H9 (cell line): ENCODE results near the gene C3orf22. TPM values are rescaled to one million over a fixed set of nuclear protein-coding genes. Genes with fewer than 3 reads are reported as not detected.

Source experiments
- DNase-seq: peaks from one replicate; pipeline ENCODE4 v3.0.0-alpha.2; 2017
- H2AFZ ChIP-seq: one replicate; pipeline ENCODE4 v1.6.1; 2013; ENCODE audit warnings: mild to moderate bottlenecking, low read length, control low read depth, moderate library complexity
- H2AK5ac ChIP-seq: 2 replicates; pipeline ENCODE4 v1.6.1; 2013; ENCODE audit warnings: low read length, control low read depth, mixed read lengths; ENCODE audit not compliant: insufficient read length
- H2BK120ac ChIP-seq: one replicate; pipeline ENCODE4 v1.6.1; 2013; ENCODE audit warnings: low read depth, mild to moderate bottlenecking, low read length, control low read depth, inconsistent platforms; ENCODE audit not compliant: poor library complexity, severe bottlenecking
- H2BK12ac ChIP-seq: 2 replicates; pipeline ENCODE4 v1.6.1; 2013; ENCODE audit warnings: low read length, control low read depth, mixed read lengths, low read depth; ENCODE audit not compliant: insufficient read length
- H2BK15ac ChIP-seq: 2 replicates; pipeline ENCODE4 v1.6.1; 2013; ENCODE audit warnings: low read depth, low read length, control low read depth
- H2BK20ac ChIP-seq: one replicate; pipeline ENCODE4 v1.6.1; 2013; ENCODE audit warnings: low read depth, mild to moderate bottlenecking, low read length, control low read depth, inconsistent platforms; ENCODE audit not compliant: poor library complexity, severe bottlenecking
- H2BK5ac ChIP-seq: 2 replicates; pipeline ENCODE4 v1.6.1; 2013; ENCODE audit warnings: low read length, control low read depth, mixed read lengths; ENCODE audit not compliant: insufficient read length
- H3K14ac ChIP-seq: 2 replicates; pipeline ENCODE4 v1.6.1; 2013; ENCODE audit warnings: low read length, control low read depth; ENCODE audit not compliant: insufficient read depth
- H3K18ac ChIP-seq: 2 replicates; pipeline ENCODE4 v1.6.1; 2013; ENCODE audit warnings: low read depth, mild to moderate bottlenecking, mixed read lengths, low read length, control low read depth; ENCODE audit not compliant: insufficient read length
- H3K23ac ChIP-seq: 2 replicates; pipeline ENCODE4 v1.6.1; 2013; ENCODE audit warnings: low read length, control low read depth, mixed read lengths, low read depth; ENCODE audit not compliant: insufficient read length
- H3K23me2 ChIP-seq: 2 replicates; pipeline ENCODE4 v1.6.1; 2013; ENCODE audit warnings: low read depth, mild to moderate bottlenecking, mixed read lengths, low read length, control low read depth; ENCODE audit not compliant: insufficient read length, poor library complexity, severe bottlenecking
- H3K27ac ChIP-seq: 2 replicates; pipeline ENCODE4 v1.5.1; 2013; ENCODE audit warnings: low read length, control low read depth, mixed read lengths, low read depth; ENCODE audit not compliant: insufficient read length
- H3K27me3 ChIP-seq: 2 replicates; pipeline ENCODE4 v1.6.1; 2013; ENCODE audit warnings: low read length, control low read depth, inconsistent platforms; ENCODE audit not compliant: insufficient read depth
- H3K4ac ChIP-seq: 2 replicates; pipeline ENCODE4 v1.6.1; 2013; ENCODE audit warnings: low read depth, mild to moderate bottlenecking, control low read depth, inconsistent platforms, low read length, moderate library complexity
- H3K4me1 ChIP-seq: 2 replicates; pipeline ENCODE4 v1.6.1; 2013; ENCODE audit warnings: low read length, control low read depth, inconsistent platforms; ENCODE audit not compliant: insufficient read depth
- H3K4me2 ChIP-seq: 2 replicates; pipeline ENCODE4 v1.6.1; 2013; ENCODE audit warnings: low read length, control low read depth, mixed read lengths; ENCODE audit not compliant: insufficient read length, insufficient read depth
- H3K56ac ChIP-seq: 2 replicates; pipeline ENCODE4 v1.6.1; 2013; ENCODE audit warnings: low read depth, mild to moderate bottlenecking, mixed read lengths, low read length, control low read depth; ENCODE audit not compliant: insufficient read length
- H3K79me1 ChIP-seq: 2 replicates; pipeline ENCODE4 v1.6.1; 2013; ENCODE audit warnings: low read depth, mild to moderate bottlenecking, moderate library complexity, low read length, control low read depth, inconsistent platforms; ENCODE audit not compliant: insufficient read depth, poor library complexity, severe bottlenecking
- H3K79me2 ChIP-seq: 2 replicates; pipeline ENCODE4 v1.6.1; 2013; ENCODE audit warnings: low read length, control low read depth, inconsistent platforms; ENCODE audit not compliant: insufficient read depth
- H3K9ac ChIP-seq: 2 replicates; pipeline ENCODE4 v1.6.1; 2013; ENCODE audit warnings: low read length, control low read depth, mixed read lengths; ENCODE audit not compliant: insufficient read length; ENCODE audit errors: extremely low read depth
- H3K9me3 ChIP-seq: one replicate; pipeline ENCODE4 v1.6.1; 2013; ENCODE audit warnings: low read depth, low read length, inconsistent platforms; ENCODE audit not compliant: control insufficient read depth
- H3T11ph ChIP-seq: one replicate; pipeline ENCODE4 v1.6.1; 2013; ENCODE audit warnings: mild to moderate bottlenecking, low read length, control low read depth, inconsistent platforms
- H4K20me1 ChIP-seq: one replicate; pipeline ENCODE4 v1.6.1; 2013; ENCODE audit not compliant: control insufficient read depth, insufficient read length, insufficient read depth
- H4K5ac ChIP-seq: 2 replicates; pipeline ENCODE4 v1.6.1; 2013; ENCODE audit warnings: low read depth, mild to moderate bottlenecking, mixed read lengths, low read length, control low read depth; ENCODE audit not compliant: insufficient read length
- H4K8ac ChIP-seq: replicated peaks from 2 replicates; pipeline ENCODE4 v1.6.1; 2013; ENCODE audit warnings: low read length, control low read depth, mixed read lengths, low read depth; ENCODE audit not compliant: insufficient read length
- H4K91ac ChIP-seq: 2 replicates; pipeline ENCODE4 v1.6.1; 2013; ENCODE audit warnings: low read depth, mild to moderate bottlenecking, moderate library complexity, mixed read lengths, low read length, control low read depth; ENCODE audit not compliant: insufficient read length
- H3K27ac Mint-ChIP-seq, 3 experiments: 2 replicates in 2 of 3; 3 replicates in 1 of 3; pipeline ENCODE4 v1.8.0; 2020 to 2021; ENCODE audit warnings: mixed read lengths in 3 of 3, mild to moderate bottlenecking in 1 of 3, moderate library complexity in 1 of 3
- H3K27me3 Mint-ChIP-seq: 2 replicates; pipeline ENCODE4 v1.8.0; 2021; ENCODE audit warnings: low read depth, mild to moderate bottlenecking, moderate library complexity, mixed read lengths
- H3K36me3 Mint-ChIP-seq, 3 experiments: 2 replicates in 2 of 3; 3 replicates in 1 of 3; pipeline ENCODE4 v1.8.0; 2020 to 2021; ENCODE audit warnings: low read depth in 3 of 3, mixed read lengths in 3 of 3; ENCODE audit not compliant: insufficient read depth in 1 of 3
- H3K4me1 Mint-ChIP-seq, 2 experiments: 2 replicates each; pipeline ENCODE4 v1.8.0; 2020; ENCODE audit warnings: mixed read lengths in 2 of 2
- H3K4me3 Mint-ChIP-seq, 2 experiments: 2 replicates in 1 of 2; 3 replicates in 1 of 2; pipeline ENCODE4 v1.8.0; 2020 to 2021; ENCODE audit warnings: mild to moderate bottlenecking in 2 of 2, mixed read lengths in 2 of 2, moderate library complexity in 1 of 2
- H3K9me3 Mint-ChIP-seq, 2 experiments: 2 replicates in 1 of 2; 3 replicates in 1 of 2; pipeline ENCODE4 v1.8.0; 2020; ENCODE audit warnings: mild to moderate bottlenecking in 2 of 2, mixed read lengths in 2 of 2, moderate library complexity in 1 of 2
- CTCF ChIP-seq: fragments of 200-600 bp; sonication (generic); conservative IDR thresholded peaks from 3 replicates; pipeline ENCODE4 v1.8.0; 2021; ENCODE audit warnings: antibody characterized with exemption, mild to moderate bottlenecking
- WGBS: extraction: QIAGEN DNeasy Blood & Tissue Kit; methylation state at CpG from one replicate; pipeline ENCODE4 v1.1.7; 2013; ENCODE audit warnings: missing lambda C conversion rate, low lambda C conversion rate, mixed read lengths; ENCODE audit not compliant: insufficient read length; ENCODE audit errors: extremely low coverage; 5-methylcytosine and 5-hydroxymethylcytosine counted together
- total RNA-seq: library from RNA; stranded (reverse); gene quantifications from 2 replicates; pipeline ENCODE4 v1.2.1, GENCODE V29; 2021

The C3orf22 gene
- total RNA-seq, 1 experiment from 2014 or later = not detected

DNA sequence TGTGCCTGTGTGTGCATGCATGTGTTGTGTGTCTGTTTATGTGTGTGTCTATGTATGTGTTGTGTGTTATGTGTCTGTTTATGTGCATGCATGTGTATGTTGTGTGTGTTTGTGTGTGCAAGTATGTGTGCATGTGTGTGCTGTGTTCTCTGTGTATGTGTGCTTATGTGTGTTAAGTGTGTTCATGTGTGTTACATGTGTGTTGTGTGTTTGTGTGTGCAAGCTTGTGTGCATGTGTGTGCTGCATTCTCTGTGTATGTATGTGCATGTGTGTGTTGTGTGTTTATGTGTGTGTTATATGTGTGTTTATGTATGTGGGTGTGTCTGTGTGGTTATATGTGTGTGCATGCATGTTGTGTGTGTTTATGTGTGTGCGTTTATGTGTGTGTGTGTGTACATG lies 56.1 kb downstream of the C3orf22 start:
- H3K23ac ChIP-seq = no peak overlapping the region
- H3K9me3 Mint-ChIP-seq = no peaks in the 10 kb centered on the region
- H4K20me1 ChIP-seq = no peaks in the 10 kb centered on the region
- no peaks in the 10 kb centered on the region for H3K23me2 ChIP-seq
- H3K14ac ChIP-seq = no peak overlapping the region
- no peak overlapping the region for H2BK120ac ChIP-seq
- H2AK5ac ChIP-seq = no peak overlapping the region
- H3K4me1 Mint-ChIP-seq = peaks cover 15 to 22% of the 10 kb centered on the region in 2 experiments
- H3T11ph ChIP-seq = no peak overlapping the region
- no peak overlapping the region for H4K8ac ChIP-seq
- H3K9ac ChIP-seq = no peak overlapping the region
- H3K4me3 Mint-ChIP-seq = no peak overlapping the region
- no peak overlapping the region for H3K27ac Mint-ChIP-seq
- TF ChIP-seq CTCF = no peak
- H3K36me3 Mint-ChIP-seq = no peaks in the 10 kb centered on the region
- no peaks in the 10 kb centered on the region for H3K79me1 ChIP-seq
- H3K9me3 ChIP-seq = no peaks in the 10 kb centered on the region
- H3K4me2 ChIP-seq = no peak overlapping the region
- peaks cover 3% of the 10 kb centered on the region; the same call in 1 of the 2 replicates for H3K4me1 ChIP-seq
- no peak overlapping the region for H4K5ac ChIP-seq
- no peak overlapping the region for H2BK15ac ChIP-seq
- peaks cover 2% of the 10 kb centered on the region; the same call in 1 of the 2 replicates for H3K27me3 Mint-ChIP-seq
- H2AFZ ChIP-seq = no peak overlapping the region
- DNase-seq = no peak
- H3K27me3 ChIP-seq = no peaks in the 10 kb centered on the region
- no peak overlapping the region for H2BK5ac ChIP-seq
- WGBS = no CpG with 5 or more reads among the region's 1 CpG
- H2BK20ac ChIP-seq = no peak overlapping the region
- no peaks in the 10 kb centered on the region for H3K79me2 ChIP-seq
- H3K27ac ChIP-seq = no peak overlapping the region
- no peak overlapping the region for H3K4ac ChIP-seq
- H3K18ac ChIP-seq = no peak overlapping the region
- no peak overlapping the region for H3K56ac ChIP-seq
- no peak overlapping the region for H2BK12ac ChIP-seq
- no peak overlapping the region for H4K91ac ChIP-seq
